ENCODE measurements around the gene P2RX5.
"Not testable (repeated sequence)": the region's sequence is repeated elsewhere in the genome, so short reads cannot be mapped to it uniquely, and the experiment has no call there.

The P2RX5 gene

DNA sequence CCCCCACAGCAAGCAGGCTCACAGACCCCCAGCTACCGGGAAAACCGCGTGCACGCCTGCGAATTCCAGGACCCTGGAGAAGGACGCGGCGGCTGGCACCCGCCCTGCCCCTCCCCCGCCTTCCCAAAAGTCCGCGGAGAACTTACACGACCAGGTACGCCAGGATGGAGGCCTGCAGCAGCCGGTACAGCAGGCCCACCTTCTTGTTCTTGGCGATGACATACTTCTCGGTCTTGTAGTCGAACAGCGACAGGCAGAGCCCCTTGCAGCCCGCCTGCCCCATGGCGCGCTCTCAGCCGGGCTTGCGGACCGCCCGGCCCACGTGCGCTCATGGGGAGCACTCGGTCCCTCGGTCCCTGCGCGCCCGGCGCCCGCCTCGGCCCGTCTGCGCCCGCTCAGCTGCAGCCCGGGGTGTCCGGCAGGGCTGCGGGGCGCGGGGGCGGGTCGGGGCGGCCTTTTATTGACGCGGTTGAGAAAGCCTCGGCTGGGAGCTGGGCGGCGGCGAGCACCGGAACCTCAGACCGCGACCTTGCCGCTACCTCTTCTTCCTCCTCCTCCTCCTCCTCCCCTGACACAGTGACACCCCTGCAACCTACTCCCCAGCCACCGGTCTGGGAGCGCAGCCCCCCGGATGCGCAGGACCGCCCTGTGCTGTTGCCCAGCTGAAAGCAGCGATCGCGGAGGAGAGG, at the start of gene P2RX5:
P2RX5 (minus strand) TSS at position 433 of the 689 bp plus-strand sequence; CDS start at position 283, 150 bp downstream.
- DNase-seq, result no peak

- DNase-seq, result no peak
These were observed 49.1 kb upstream of the P2RX5 start for GRCh38 chr17:3745071-3745470.

- no peak for DNase-seq
These were observed 48.1 kb upstream of the P2RX5 start for GRCh38 chr17:3744014-3744413.

DNA sequence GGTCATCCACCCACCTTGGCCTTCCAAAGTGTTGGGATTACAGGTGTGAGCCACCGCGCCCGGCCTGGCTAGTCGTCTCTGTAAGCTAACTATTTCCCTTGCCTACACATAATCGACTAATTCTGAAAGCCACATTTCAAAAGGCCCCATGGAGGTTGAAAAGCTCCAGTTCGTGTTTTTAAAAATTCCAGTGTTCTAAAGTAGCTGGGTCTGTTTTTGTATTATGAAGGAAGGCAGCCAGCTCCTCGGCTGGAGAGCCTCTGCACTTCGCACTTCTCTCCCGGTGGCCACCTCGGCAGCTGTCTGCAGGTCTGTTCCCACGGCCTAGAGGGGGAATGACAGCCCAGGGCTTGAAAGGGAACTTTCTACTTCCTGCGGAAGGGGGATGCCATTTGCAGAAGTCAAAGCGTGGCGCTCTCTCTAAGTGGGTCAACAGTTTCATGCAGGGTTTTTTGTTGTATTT, 44.7 kb upstream of the P2RX5 start:
- DNase-seq, result no peak

DNA sequence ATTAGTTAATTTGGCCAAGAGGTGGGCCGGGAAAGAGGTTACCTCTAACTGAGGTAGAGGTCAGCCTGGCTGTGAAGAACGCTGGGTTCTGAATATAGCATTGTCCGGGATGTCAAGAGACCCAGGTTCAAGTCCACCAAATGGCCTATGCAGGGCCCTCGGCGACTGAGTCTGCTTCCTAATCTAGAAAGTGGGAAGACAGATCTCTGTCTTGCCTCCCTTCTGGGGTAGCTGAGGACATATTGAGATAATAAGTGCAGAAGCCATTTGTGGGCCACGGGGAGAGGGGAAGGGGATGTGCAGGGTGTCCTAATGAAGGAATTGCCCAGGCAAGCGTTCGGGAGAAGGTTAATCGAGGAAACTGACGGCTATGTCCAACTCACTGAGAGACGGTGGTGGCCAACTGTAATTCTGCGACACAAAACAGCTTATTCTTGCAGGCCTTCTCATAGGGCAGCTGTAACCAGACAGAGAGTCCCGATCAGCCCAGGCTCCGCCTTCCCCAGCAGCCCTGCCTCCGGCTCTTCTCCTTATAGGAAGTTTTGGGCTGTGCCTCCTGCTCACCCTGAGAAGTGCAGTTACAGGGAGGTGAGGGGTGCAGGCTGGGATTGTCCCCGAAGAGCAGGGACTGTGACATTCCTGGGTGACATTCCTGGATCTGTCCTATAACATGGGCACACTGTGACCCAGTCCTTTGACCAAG, 43.6 kb upstream of the P2RX5 start:
- DNase-seq, result no peak

- DNase-seq, result no peak
These were observed 42.8 kb upstream of the P2RX5 start for GRCh38 chr17:3738562-3739295.

DNA sequence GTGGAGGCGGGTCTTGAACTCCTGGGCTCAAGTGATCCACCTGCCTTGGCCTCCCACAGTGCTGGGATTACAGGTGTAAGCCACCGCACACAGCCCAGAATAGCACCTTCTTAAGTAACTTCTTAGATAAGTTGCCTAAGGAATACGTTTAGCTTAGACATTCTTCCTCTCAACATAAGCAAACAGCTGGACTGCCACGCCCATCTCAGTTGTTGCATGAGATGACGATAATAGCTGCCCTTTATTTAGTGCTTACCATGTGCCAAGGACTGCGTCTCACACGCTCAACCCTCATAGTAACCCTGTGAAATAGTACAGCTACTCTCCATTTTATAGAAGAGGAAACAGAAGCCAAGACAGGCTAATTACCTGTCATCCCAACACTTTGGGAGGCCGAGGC, 39.6 kb upstream of the P2RX5 start:
- DNase-seq, result no peak

DNA sequence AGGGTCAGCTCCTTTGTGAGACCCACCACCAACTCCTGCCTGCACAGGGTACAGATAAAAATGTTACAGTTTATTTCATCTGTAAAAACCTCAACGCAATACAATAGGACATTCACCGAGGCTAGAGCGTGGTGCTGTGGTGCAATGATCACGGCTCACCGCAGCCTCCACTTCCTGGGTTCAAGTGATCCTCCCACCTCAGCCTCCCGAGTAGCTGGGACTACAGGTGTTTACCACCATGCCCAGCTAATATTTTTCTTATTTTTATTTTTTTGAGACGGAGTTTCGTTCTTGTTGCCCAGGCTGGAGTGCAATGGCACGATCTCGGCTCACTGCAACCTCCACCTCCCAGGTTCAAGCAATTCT, 38.9 kb upstream of the P2RX5 start:
- DNase-seq, result not testable (repeated sequence)

DNA sequence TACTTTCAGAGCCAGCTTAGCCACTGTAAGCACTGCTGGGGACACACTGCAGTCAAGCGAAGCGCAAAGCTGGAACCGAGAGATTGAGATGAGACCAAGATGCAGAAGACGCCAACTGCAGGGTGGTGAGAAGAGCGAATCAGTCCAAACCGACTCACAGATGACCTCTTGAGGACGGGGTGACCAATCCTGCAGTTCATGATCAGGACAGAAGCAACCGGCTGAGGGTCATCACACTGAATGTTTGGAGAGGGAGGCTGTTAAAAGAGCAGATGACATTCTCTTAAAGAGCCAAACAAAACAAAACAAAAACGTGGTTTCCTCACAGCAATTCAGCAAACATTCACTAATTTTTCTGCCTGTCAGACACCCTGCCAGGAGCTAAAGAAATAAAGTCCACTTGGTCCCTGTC, 36.3 kb upstream of the P2RX5 start:
- DNase-seq, result no peak

DNA sequence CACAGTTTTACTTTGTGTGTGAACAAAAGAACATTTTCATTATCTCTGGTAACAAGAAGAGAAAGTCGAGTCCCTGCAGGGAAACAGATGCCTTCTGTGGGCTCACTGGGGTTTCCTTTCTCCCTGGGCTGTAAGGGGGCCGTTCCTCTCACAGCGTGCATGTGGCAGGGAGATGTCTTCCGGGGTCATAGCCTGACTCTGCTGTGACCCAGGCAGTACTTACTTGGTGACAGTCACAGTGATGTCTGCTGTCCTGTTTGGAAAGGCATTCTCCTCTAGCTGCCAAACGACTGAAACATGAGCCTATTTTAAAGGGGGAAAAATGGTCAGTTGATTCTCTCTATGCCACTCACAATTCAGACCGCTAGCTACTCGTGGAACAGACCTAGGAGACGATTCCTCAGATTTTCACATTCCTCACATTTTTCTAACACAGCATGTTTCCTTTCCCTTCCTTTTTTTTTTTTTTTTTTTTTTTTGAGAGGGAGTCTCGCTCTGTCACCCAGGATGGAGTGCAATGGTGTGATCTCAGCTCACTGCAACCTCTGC, 35.0 kb upstream of the P2RX5 start:
- no peak for DNase-seq

DNA sequence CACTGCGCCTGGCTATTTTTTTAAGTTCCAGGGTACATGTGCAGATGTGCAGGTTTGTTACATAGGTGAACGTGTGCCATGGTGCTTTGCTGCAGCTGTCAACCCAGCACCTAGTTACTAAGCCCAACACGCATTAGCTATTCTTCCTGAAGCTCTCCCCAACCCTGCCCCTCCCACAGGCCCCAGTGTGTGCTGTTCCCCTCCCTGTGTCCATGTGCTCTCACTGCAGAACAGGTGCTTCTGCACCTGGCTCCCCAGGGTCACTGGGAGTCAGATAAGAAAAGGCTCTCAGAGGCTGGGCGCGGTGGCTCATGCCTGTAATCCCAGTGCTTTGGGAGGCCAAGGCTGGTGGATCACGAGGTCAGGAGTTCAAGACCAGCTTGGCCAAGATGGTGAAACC, 33.9 kb upstream of the P2RX5 start:
- no peak for DNase-seq

DNA sequence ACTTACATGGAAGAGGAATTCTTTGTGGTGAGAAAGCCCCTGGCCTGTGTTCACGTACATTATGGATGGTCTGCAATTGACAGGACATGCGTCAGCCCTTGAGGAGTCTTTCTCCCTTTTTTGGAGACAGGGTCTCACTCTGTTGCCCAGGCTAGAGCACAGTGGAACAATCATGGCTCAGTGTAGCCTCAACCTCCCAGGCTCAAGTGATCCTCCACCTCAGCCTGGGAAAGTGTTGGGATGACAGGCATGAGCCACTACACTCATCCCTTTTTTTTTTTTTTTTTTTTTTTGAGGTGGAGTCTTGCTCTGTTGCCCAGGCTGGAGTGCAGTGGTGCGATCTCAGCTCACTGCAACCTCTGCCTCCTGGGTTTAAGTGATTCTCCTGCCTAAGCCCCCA, 32.1 kb upstream of the P2RX5 start:
- not testable (repeated sequence) for DNase-seq

DNA sequence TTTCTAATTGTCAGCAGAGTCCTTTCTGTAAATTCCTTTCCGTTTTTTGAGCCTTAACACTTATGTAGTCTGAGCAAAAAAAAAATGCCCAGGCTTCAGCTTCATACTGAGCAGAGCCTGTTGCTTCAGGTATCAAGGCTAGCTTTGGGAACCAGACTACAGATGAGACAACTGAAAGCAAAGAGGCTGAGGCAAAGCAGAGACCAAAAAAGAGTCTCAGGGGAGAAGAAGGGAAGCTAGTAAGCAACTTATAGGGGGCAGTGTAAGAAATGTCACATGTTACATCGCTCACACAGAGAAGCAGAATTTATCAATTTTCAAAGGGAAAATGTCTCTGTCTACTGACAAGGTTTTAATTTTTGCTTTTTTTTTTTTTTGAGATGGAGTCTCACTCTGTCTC, 31.1 kb upstream of the P2RX5 start:
- no peak for DNase-seq

DNA sequence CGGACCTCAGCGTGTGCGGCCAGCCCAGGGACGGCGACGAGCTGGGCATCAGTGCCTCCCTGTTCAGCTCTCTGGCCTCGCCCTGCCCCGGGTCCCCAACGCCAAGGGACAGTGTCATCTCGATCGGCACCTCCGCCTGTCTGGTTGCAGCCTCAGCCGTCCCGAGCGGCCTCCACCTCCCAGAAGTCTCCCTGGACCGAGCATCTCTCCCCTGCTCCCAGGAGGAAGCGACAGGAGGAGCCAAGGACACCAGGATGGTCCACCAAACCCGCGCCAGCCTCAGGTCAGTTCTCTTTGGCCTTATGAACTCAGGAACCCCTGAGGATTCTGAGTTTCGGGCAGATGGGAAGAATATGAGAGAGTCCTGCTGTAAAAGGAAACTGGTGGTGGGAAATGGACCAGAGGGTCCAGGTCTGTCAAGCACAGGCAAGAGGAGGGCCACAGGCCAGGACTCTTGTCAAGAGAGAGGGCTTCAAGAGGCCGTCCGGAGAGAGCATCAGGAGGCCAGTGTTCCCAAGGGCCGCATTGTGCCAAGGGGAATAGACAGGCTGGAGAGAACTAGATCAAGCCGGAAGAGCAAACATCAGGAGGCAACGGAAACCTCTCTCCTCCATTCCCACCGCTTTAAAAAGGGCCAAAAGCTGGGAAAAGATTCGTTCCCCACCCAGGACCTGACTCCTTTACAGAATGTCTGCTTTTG, 28.6 kb upstream of the P2RX5 start:
- no peak for DNase-seq

DNA sequence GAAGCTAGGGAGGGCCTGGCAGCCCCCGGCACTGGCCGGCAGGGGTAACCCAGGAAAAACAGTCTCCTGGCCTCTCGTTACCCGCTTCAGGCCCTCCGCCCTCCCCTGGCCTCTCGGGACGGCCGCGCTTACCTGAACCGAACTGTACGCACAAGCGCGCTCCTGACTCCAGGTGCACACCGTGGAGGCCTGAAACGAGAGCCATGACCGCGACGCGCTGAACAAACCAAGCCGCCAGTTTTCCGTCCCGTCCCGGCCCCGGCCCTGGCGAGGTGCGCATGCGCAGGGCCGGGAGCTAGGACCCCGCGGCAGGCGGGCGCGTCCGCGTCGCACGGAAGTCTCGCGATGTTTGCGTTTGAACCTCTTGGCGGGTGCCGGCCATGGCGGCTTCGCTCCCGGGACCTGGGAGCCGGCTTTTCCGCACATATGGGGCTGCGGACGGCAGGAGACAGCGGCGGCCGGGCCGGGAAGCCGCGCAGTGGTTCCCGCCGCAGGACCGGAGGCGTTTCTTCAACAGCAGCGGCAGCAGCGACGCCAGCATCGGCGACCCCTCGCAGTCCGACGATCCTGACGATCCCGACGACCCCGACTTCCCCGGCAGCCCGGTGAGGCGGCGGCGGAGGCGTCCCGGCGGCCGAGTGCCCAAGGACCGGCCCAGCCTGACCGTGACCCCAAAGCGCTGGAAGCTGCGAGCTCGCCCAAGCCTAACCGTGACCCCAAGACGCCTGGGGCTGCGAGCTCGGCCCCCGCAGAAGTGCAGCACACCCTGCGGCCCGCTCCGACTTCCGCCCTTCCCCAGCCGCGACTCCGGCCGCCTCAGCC, 27.8 kb upstream of the P2RX5 start, which contains the start of gene HASPIN:
HASPIN (plus strand) TSS at position 348 of the 822 bp plus-strand sequence; CDS start at position 381, 33 bp downstream.
- DNase-seq, result peak; percentile 91

DNA sequence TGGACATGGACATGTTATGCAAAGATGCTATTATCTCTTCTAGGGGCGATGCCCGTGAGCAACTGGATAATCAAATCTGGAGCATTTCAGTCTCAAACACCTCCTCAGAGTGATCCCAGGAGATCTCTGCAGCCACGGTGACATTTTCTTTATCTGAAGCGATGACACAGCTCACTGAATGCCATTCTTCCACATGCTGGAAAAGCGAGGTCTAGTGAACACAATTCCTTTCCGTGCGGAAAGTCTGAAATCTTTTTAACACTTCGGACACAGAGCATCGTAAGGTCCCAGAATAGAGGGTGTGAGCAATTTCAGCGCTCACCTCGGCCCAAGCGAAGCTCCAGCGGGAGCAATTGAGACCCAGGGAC, 27.2 kb upstream of the P2RX5 start:
- DNase-seq, result no peak

DNA sequence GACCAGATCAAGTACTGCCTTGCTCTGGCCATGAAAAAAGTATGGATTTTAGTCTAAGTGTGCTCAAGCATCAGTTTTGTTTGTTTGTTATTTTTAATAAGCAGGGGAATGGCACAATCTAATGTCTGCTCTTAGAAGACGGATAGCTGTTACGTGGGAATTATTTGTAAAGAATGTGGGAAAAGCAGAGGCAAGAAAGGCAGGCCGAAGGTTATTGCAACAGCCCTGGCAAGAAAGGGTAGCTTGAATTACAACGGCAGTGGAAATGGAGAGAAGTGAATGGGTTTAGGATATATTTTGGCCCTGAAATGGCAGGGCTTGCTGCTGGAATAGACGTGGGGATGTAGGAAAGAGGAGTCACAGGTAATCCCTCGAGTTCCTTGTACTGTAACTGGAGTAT, 26.8 kb upstream of the P2RX5 start:
- no peak for DNase-seq

DNA sequence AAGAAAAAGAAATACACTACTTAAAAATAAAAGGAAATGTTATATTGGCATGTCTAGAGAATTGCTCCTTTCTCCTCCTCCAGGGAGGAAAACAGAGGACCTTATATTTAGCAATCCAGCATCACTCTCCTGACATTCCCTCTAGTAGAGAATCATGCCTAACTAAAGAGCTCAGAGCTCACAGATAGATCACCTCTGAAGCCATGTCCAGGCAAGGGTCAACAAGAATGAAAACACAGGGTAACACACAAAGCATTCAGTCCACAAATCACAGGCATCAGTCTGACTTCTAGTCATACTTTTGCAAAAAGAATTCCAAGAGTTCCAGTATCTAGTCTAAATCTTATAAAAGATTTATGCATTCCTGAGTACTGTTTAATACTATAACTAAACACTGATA, 23.3 kb upstream of the P2RX5 start:
- DNase-seq, result no peak

DNA sequence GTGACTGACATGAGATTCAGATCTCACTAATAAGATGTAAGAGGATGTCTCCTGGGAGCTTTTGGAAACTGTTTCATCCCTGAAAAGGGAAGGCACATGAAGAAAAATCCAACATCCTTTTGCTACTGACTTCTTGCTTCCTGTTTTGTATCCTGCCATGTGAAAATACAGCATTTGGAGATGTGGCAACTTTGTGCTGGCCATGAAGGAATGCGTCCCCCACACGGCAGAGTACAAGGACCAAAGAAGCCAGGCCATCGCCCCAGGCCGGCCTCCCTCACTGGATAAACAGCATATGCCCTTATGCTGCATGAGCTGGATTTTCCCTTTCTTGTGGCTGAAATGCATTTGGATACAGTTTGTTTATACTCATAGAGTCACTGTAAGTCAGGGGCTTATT, 22.2 kb upstream of the P2RX5 start:
- DNase-seq, result no peak

DNA sequence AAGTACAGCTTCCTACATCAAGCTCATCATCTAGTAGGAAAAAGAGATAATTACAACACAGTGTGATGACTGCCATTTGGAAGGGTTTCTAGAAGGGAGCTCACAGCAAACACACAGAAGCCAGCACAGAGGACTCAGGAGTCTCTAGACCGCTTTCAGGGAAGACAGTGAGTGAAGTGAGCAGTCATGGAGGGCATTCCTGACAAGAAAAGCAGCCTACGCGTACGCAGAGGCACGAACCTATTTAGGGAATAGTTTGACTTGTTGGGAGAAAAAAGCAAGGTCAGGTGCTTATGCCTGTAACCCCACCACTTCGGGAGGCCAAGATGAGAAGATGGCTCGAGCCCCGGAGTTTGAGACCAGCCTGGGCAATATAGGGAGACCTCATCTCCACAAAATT, 19.3 kb upstream of the P2RX5 start:
- DNase-seq, result no peak

DNA sequence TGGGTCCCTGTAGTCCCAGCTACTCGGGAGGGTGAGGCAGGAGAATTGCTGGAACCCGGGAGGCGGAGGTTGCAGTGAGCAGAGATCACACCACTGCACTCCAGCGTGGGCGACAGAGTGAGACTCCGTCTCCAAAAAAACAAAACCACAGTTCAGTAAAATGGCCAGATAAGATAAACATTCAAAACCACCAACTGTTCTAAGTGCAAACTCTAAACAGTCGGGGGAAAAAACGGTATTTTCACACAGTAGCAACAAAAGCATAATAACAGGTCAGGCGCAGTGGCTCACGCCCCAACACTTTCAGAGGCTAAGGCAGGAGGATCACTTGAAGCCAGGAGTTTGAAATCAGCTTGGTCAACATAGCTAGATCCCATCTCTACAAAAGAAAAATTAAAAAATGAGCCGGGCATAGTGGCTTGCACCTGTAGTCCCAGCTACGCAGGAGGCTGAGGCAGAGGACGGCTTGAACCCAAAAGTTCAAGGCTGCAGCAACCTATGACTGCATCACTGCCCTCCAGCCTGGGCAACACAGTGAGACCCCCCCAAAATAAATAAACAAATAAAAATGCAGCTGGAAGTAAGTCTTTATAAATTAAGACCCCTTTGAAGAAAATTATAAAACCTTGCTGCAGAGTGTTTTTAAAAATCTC, 17.0 kb upstream of the P2RX5 start:
- no peak for DNase-seq

Data from left hindlimb (tissue), 1 donor.